Activated CD4-positive, alpha-beta T cell treated with anti-CD3 and anti-CD28 coated beads, Interleukin-2, Interleukin-6, amounts not matched to agents 100 ng/mL and 50 ng/mL, durations not matched to agents 16 hours and 8 hours (primary cell): ENCODE data around the gene TIMP2.
"Not testable (repeated sequence)": the region's sequence is repeated elsewhere in the genome, so short reads cannot be mapped to it uniquely, and the experiment has no call there.

ENCODE experiments used
- DNase-seq: peaks from one replicate; pipeline ENCODE4 v3.0.0-alpha.2; 2020

TIMP2 gene

GRCh38 chr17:78885956-78886355 is 39.2 kb downstream of the TIMP2 start:
- no peak for DNase-seq

- DNase-seq, result no peak
Measured at GRCh38 chr17:78884876-78885667, 40.1 kb downstream of the TIMP2 start.

GRCh38 chr17:78884148-78884825 is 40.9 kb downstream of the TIMP2 start:
- DNase-seq, result no peak

- DNase-seq, result no peak
Measured at GRCh38 chr17:78883533-78884131, 41.6 kb downstream of the TIMP2 start.

- DNase-seq, result no peak
Measured at GRCh38 chr17:78883089-78883532, 42.1 kb downstream of the TIMP2 start.

- no peak for DNase-seq
Measured at GRCh38 chr17:78882540-78883088, 42.6 kb downstream of the TIMP2 start.

GRCh38 chr17:78879635-78880186 is 45.5 kb downstream of the TIMP2 start:
- peak; percentile 27 for DNase-seq

- no peak for DNase-seq
Measured at GRCh38 chr17:78878871-78879527, 46.2 kb downstream of the TIMP2 start.

- DNase-seq, result no peak
Measured at GRCh38 chr17:78878261-78878660, 46.9 kb downstream of the TIMP2 start.

- DNase-seq, result not testable (repeated sequence)
Measured at GRCh38 chr17:78876954-78877517, 48.2 kb downstream of the TIMP2 start.

GRCh38 chr17:78876094-78876597 is 49.0 kb downstream of the TIMP2 start:
- DNase-seq, result no peak

- no peak for DNase-seq
Measured at GRCh38 chr17:78875363-78876093, 49.7 kb downstream of the TIMP2 start.

GRCh38 chr17:78873519-78874340 is 51.5 kb downstream of the TIMP2 start:
- DNase-seq, result no peak

GRCh38 chr17:78872486-78872885 is 52.7 kb downstream of the TIMP2 start:
- no peak for DNase-seq

- DNase-seq, result no peak
Measured at GRCh38 chr17:78870621-78871020, 54.6 kb downstream of the TIMP2 start.

- no peak for DNase-seq
Measured at GRCh38 chr17:78868391-78868790, 56.8 kb downstream of the TIMP2 start.

GRCh38 chr17:78867046-78867445 is 58.1 kb downstream of the TIMP2 start:
- not testable (repeated sequence) for DNase-seq

- DNase-seq, result peak; percentile 74
Measured at GRCh38 chr17:78865682-78866390, 59.4 kb downstream of the TIMP2 start.

GRCh38 chr17:78864117-78864516 is 61.1 kb downstream of the TIMP2 start:
- DNase-seq, result no peak
